Liver (tissue), 9 donors: Measurements from ENCODE around the gene VASN. TPM values are rescaled to one million over a fixed set of nuclear protein-coding genes. Genes with fewer than 3 reads are reported as not detected.
"Not testable (repeated sequence)": the region's sequence is repeated elsewhere in the genome, so short reads cannot be mapped to it uniquely, and the experiment has no call there.

Experiments
- DNase-seq: peaks from one replicate; pipeline ENCODE4 v3.0.0-alpha.2; 2017; ENCODE audit warnings: low spot score
- H3K27ac ChIP-seq, 2 donors: one replicate each; pipeline ENCODE4 v1.7.0; 2013; ENCODE audit warnings: inconsistent platforms in 2 of 2, low read length in 2 of 2, control low read depth in 1 of 2, low read depth in 1 of 2, mild to moderate bottlenecking in 1 of 2
- H3K27me3 ChIP-seq, 4 donors: one replicate each; pipeline versions ENCODE4 v1.6.1 to v1.7.0; 2013; ENCODE audit warnings: low read length in 3 of 4, inconsistent platforms in 1 of 4, mild to moderate bottlenecking in 1 of 4, moderate library complexity in 1 of 4; ENCODE audit not compliant: control insufficient read depth in 4 of 4, insufficient read depth in 4 of 4
- H3K36me3 ChIP-seq, 4 donors: one replicate each; pipeline versions ENCODE4 v1.6.1 to v1.7.0; 2013; ENCODE audit warnings: low read length in 3 of 4, mild to moderate bottlenecking in 3 of 4, low read depth in 1 of 4, moderate library complexity in 1 of 4; ENCODE audit not compliant: control insufficient read depth in 4 of 4, insufficient read depth in 3 of 4
- H3K4me1 ChIP-seq, 4 donors: one replicate each; pipeline versions ENCODE4 v1.6.1 to v1.7.0; 2013; ENCODE audit warnings: low read length in 3 of 4, mild to moderate bottlenecking in 3 of 4, moderate library complexity in 1 of 4; ENCODE audit not compliant: control insufficient read depth in 4 of 4, insufficient read depth in 4 of 4
- H3K4me3 ChIP-seq, 3 donors: one replicate each; pipeline versions ENCODE4 v1.6.1 to v1.7.0; 2013; ENCODE audit warnings: low read length in 3 of 3, control low read depth in 1 of 3, low read depth in 1 of 3, mild to moderate bottlenecking in 1 of 3
- H3K9ac ChIP-seq, 2 donors: one replicate each; pipeline ENCODE4 v1.7.0; 2013; ENCODE audit warnings: low read length in 2 of 2, mild to moderate bottlenecking in 2 of 2, moderate library complexity in 2 of 2, control low read depth in 1 of 2, low read depth in 1 of 2
- H3K9me3 ChIP-seq, 4 donors: one replicate each; pipeline versions ENCODE4 v1.6.1 to v1.7.0; 2013; ENCODE audit warnings: low read length in 3 of 4; ENCODE audit not compliant: control insufficient read depth in 4 of 4
- ATF3 ChIP-seq: IDR thresholded peaks from 2 replicates; pipeline ENCODE4 v1.6.1; 2016; ENCODE audit warnings: antibody characterized with exemption
- CTCF ChIP-seq: fragments of 150-350 bp; IDR thresholded peaks from 2 replicates; pipeline ENCODE4 v1.5.1; 2017; ENCODE audit warnings: improper control_type of control experiment, low read depth, low read length; ENCODE audit not compliant: missing input control
- EGR1 ChIP-seq, 2 donors: IDR thresholded peaks; 2 replicates each; pipeline ENCODE4 v1.6.1; 2016 to 2018; ENCODE audit warnings: antibody characterized with exemption in 2 of 2, low read depth in 2 of 2
- FOXA1 ChIP-seq: IDR thresholded peaks from 2 replicates; pipeline ENCODE4 v1.6.1; 2016; ENCODE audit warnings: antibody characterized with exemption
- FOXA2 ChIP-seq: IDR thresholded peaks from 2 replicates; pipeline ENCODE4 v1.6.1; 2016; ENCODE audit warnings: antibody characterized with exemption
- GABPA ChIP-seq, 2 donors: IDR thresholded peaks in 1 of 2; conservative IDR thresholded peaks in 1 of 2; 2 replicates each; pipeline ENCODE4 v1.6.1; 2016; ENCODE audit warnings: antibody characterized with exemption in 2 of 2, mild to moderate bottlenecking in 1 of 2, moderate library complexity in 1 of 2
- HNF4A ChIP-seq, 2 donors: conservative IDR thresholded peaks; 2 replicates each; pipeline ENCODE4 v1.6.1; 2016; ENCODE audit warnings: antibody characterized with exemption in 2 of 2, mild to moderate bottlenecking in 2 of 2
- HNF4G ChIP-seq: IDR thresholded peaks from 2 replicates; pipeline ENCODE4 v1.6.1; 2016; ENCODE audit warnings: antibody characterized with exemption
- JUND ChIP-seq, 2 donors: IDR thresholded peaks; 2 replicates each; pipeline ENCODE4 v1.6.1; 2016; ENCODE audit warnings: antibody characterized with exemption in 2 of 2
- MAX ChIP-seq: IDR thresholded peaks from 2 replicates; pipeline ENCODE4 v1.6.1; 2016; ENCODE audit warnings: antibody characterized with exemption
- NR2F2 ChIP-seq: IDR thresholded peaks from 2 replicates; pipeline ENCODE4 v1.6.1; 2016; ENCODE audit warnings: antibody characterized with exemption
- RAD21 ChIP-seq, 2 donors: IDR thresholded peaks; 2 replicates each; pipeline ENCODE4 v1.6.1; 2016; ENCODE audit warnings: antibody characterized with exemption in 2 of 2, mild to moderate bottlenecking in 2 of 2
- REST ChIP-seq: IDR thresholded peaks from 2 replicates; pipeline ENCODE4 v1.6.1; 2016; ENCODE audit warnings: antibody characterized with exemption, mild to moderate bottlenecking
- RXRA ChIP-seq, 2 donors: IDR thresholded peaks; 2 replicates each; pipeline ENCODE4 v1.6.1; 2017 to 2018; ENCODE audit warnings: antibody characterized with exemption in 2 of 2, mild to moderate bottlenecking in 1 of 2
- SP1 ChIP-seq: IDR thresholded peaks from 2 replicates; pipeline ENCODE4 v1.6.1; 2018; ENCODE audit warnings: antibody characterized with exemption, mild to moderate bottlenecking
- TAF1 ChIP-seq: conservative IDR thresholded peaks from 2 replicates; pipeline ENCODE4 v1.6.1; 2016; ENCODE audit warnings: antibody characterized with exemption, mild to moderate bottlenecking
- YY1 ChIP-seq: IDR thresholded peaks from 2 replicates; pipeline ENCODE4 v1.6.1; 2016; ENCODE audit warnings: antibody characterized with exemption, mild to moderate bottlenecking
- ZBTB33 ChIP-seq: IDR thresholded peaks from 2 replicates; pipeline ENCODE4 v1.6.1; 2016; ENCODE audit warnings: antibody characterized with exemption
- WGBS: extraction: QIAGEN DNeasy Blood & Tissue Kit; methylation state at CpG from one replicate; pipeline ENCODE4 v1.1.7; 2013; 5-methylcytosine and 5-hydroxymethylcytosine counted together
- polyA plus RNA-seq, 2 donors: library from polyadenylated mRNA; stranded (reverse) in 1 of 2; unstranded in 1 of 2; fragments of 200-250 nt in 1 of 2; fragments of >200 nt in 1 of 2; fragmentation: Nextera tagmentation in 1 of 2; extraction: Ambion mirVana in 1 of 2; gene quantifications; one replicate each; pipeline versions ENCODE4 v1.2.1 to v1.2.3, GENCODE V29; 2013 to 2015
- total RNA-seq, 2 donors: library from RNA; depleted of rRNA; stranded (reverse); fragments of >200 nt; gene quantifications; one replicate each; pipeline ENCODE4 v1.2.3, GENCODE V29; 2014
- donor health status: healthy.
- donor health status: healthy.
- donor health status: healthy.
- donor health status: healthy.
- donor health status: healthy.

Gene VASN
- total and polyA plus RNA-seq, 4 donors: 6.2 to 26.9 (median 21.2) TPM

- WGBS: 63% methylated on average over 10 of the region's 10 CpGs
- not testable (repeated sequence) for H3K4me3 ChIP-seq, H3K9ac ChIP-seq, H3K27me3 ChIP-seq, H3K9me3 ChIP-seq, DNase-seq
- Histone ChIP-seq H3K27ac (peak overlapping the region; percentile 79 to 94), H3K36me3 (peaks cover 0 to 12% (median 8%) of the 10 kb centered on the region in 4 donors), H3K4me1 (peaks cover 10 to 40% (median 34%) of the 10 kb centered on the region in 4 donors)
Measured at GRCh38 chr16:4344300-4344982, 27.2 kb upstream of the VASN start.

GRCh38 chr16:4344983-4345835, 26.4 kb upstream of the VASN start:
- Histone ChIP-seq H3K27ac (peak overlapping the region; percentile 79 to 94), H3K36me3 (peaks cover 0 to 10% (median 5%) of the 10 kb centered on the region in 4 donors), H3K9ac (no peak overlapping the region), H3K4me1 (peaks cover 12 to 46% (median 34%) of the 10 kb centered on the region in 4 donors), H3K27me3 (no peaks in the 10 kb centered on the region), H3K4me3 (no peak overlapping the region), H3K9me3 (no peaks in the 10 kb centered on the region)
- 74% methylated on average over 26 of the region's 26 CpGs for WGBS
- TF ChIP-seq EGR1 (IDR thresholded peaks at IDR 0.05; ENCODE audit: low read depth in 2 of 2) (no peak), ZBTB33 (no peak), CTCF (no peak), ATF3 (no peak), MAX (no peak), HNF4A (conservative IDR thresholded peaks at IDR 0.05) (no peak), REST (no peak), YY1 (no peak), SP1 (no peak), JUND (IDR thresholded peaks at IDR 0.05) (no peak), FOXA1 (no peak), NR2F2 (no peak), TAF1 (no peak), RAD21 (IDR thresholded peaks at IDR 0.05) (no peak), HNF4G (no peak), RXRA (IDR thresholded peaks at IDR 0.05) (no peak), GABPA (IDR thresholded peaks at IDR 0.05 in 1 of 2, conservative IDR thresholded peaks at IDR 0.05 in 1 of 2) (no peak), FOXA2 (no peak)
- DNase-seq: no peak
